K562 (cell line): Measurements from ENCODE around the gene FRMD4A. TPM values are rescaled to one million over a fixed set of nuclear protein-coding genes. Genes with fewer than 3 reads are reported as not detected.

Source experiments
- ATAC-seq: fragments of 200-7000 bp; cut with Tn5 transposase; 3 replicates; pipeline ENCODE4 v1.9.1; 2020; ENCODE audit warnings: moderate library complexity
- BruUV-seq: library from RNA; stranded (reverse); fragments of 400-500 nt; replicated peaks from 2 replicates; lab custom pipeline; 2021; lab: Mats Ljungman, UMichigan
- CTCF ChIA-PET: fragments of 300-600 bp; formaldehyde crosslinking; extraction: SDS; loops from one replicate; lab custom pipeline; 2021; ENCODE audit warnings: low intra/inter-chr PET ratio; lab: Yijun Ruan, JAX
- POLR2A ChIA-PET: fragments of 300-600, 350-650 bp; sonication (Branson Sonifier 250); formaldehyde crosslinking; extraction: SDS; loops from one replicate; lab custom pipeline; 2021; ENCODE audit warnings: antibody characterized with exemption, inconsistent platforms; lab: Yijun Ruan, JAX
- DNase-seq, 4 experiments: peaks; one replicate each; pipeline versions ENCODE4 v3.0.0 to v3.0.0-alpha.2; 2011 to 2018; ENCODE audit warnings: low spot score in 3 of 4, mixed read lengths in 3 of 4; ENCODE audit errors: extremely low read depth in 1 of 4
- FAIRE-seq: peaks from 2 replicates; lab custom pipeline; 2011; peaks lifted over from hg19 to GRCh38; lab: Jason Lieb, UNC
- H2AFZ ChIP-seq: 2 replicates; pipeline ENCODE4 v1.6.0; 2011; ENCODE audit warnings: low read depth, low read length, control low read depth, inconsistent platforms
- H3K27ac ChIP-seq: fragments of 200-600 bp; 3 replicates; pipeline ENCODE4 v1.8.0; 2011; ENCODE audit warnings: low read depth, mild to moderate bottlenecking, control low read depth, inconsistent platforms, low read length, moderate library complexity, mixed read lengths; ENCODE audit errors: extremely low read depth
- H3K27me3 ChIP-seq, 2 experiments: fragments of 300-600 bp in 1 of 2; 2 replicates in 1 of 2; 3 replicates in 1 of 2; pipeline versions ENCODE4 v1.6.0 to v1.8.0; 2011; ENCODE audit warnings: inconsistent platforms in 2 of 2, low read length in 2 of 2, mild to moderate bottlenecking in 1 of 2, mixed read lengths in 1 of 2, moderate library complexity in 1 of 2; ENCODE audit not compliant: control insufficient read depth in 2 of 2, insufficient read depth in 2 of 2
- H3K36me3 ChIP-seq: fragments of 300-600 bp; 3 replicates; pipeline ENCODE4 v1.8.0; 2011; ENCODE audit warnings: mild to moderate bottlenecking, low read length, inconsistent platforms; ENCODE audit not compliant: control insufficient read depth, insufficient read depth
- H3K4me1 ChIP-seq, 2 experiments: fragments of 200-600 bp in 1 of 2; replicated peaks in 1 of 2; 2 replicates in 1 of 2; 3 replicates in 1 of 2; pipeline versions ENCODE4 v1.5.1 to v1.8.0; 2011; ENCODE audit warnings: inconsistent platforms in 2 of 2, low read length in 2 of 2, mild to moderate bottlenecking in 1 of 2, mixed read lengths in 1 of 2, moderate library complexity in 1 of 2; ENCODE audit not compliant: control insufficient read depth in 2 of 2, insufficient read depth in 2 of 2
- H3K4me2 ChIP-seq: 2 replicates; pipeline ENCODE4 v1.6.1; 2011; ENCODE audit warnings: low read length, control low read depth, inconsistent platforms, mixed read lengths; ENCODE audit not compliant: insufficient read depth
- H3K4me3 ChIP-seq: fragments of 200-600 bp; sonication (generic), shearing (Covaris generic); 2 replicates; pipeline ENCODE4 v1.5.1; 2016; ENCODE audit warnings: control low read depth, inconsistent platforms
- H3K79me2 ChIP-seq: fragments of 200-600 bp; 3 replicates; pipeline ENCODE4 v1.8.0; 2011; ENCODE audit warnings: low read length, inconsistent platforms; ENCODE audit not compliant: control insufficient read depth, insufficient read depth
- H3K9ac ChIP-seq, 2 experiments: 2 replicates each; pipeline versions ENCODE4 v1.6.0 to v1.6.1; 2011; ENCODE audit warnings: low read depth in 2 of 2, low read length in 2 of 2, control low read depth in 1 of 2, inconsistent platforms in 1 of 2, mild to moderate bottlenecking in 1 of 2, mixed read lengths in 1 of 2; ENCODE audit not compliant: insufficient read depth in 1 of 2
- H3K9me1 ChIP-seq: one replicate; pipeline ENCODE4 v1.6.0; 2011; ENCODE audit warnings: inconsistent platforms, mild to moderate bottlenecking, low read length, moderate library complexity; ENCODE audit not compliant: control insufficient read depth, insufficient read depth
- H3K9me3 ChIP-seq: replicated peaks from 2 replicates; pipeline ENCODE4 v1.5.1; 2011; ENCODE audit warnings: low read depth, low read length, inconsistent platforms; ENCODE audit not compliant: control insufficient read depth, insufficient read depth
- H4K20me1 ChIP-seq: replicated peaks from 2 replicates; pipeline ENCODE4 v1.6.1; 2011; ENCODE audit warnings: low read length, inconsistent platforms, mixed read lengths; ENCODE audit not compliant: control insufficient read depth, insufficient read depth
- DACH1 ChIP-seq: fragments of 450-650 bp; IDR thresholded peaks from 2 replicates; pipeline ENCODE4 v1.6.1; 2018; ENCODE audit not compliant: partially characterized antibody
- HOXB6 ChIP-seq: fragments of 250-450 bp; sonication (Bioruptor Pico); IDR thresholded peaks from 2 replicates; pipeline ENCODE4 v1.5.1; 2022; ENCODE audit warnings: mild to moderate bottlenecking, borderline replicate concordance
- NR2C1 ChIP-seq, 2 experiments: fragments of 450-650 bp; IDR thresholded peaks; 2 replicates each; pipeline ENCODE4 v1.6.1; 2017; ENCODE audit warnings: mild to moderate bottlenecking in 2 of 2, antibody characterized with exemption in 1 of 2, inconsistent platforms in 1 of 2, missing compliant biosample characterization in 1 of 2, missing genetic modification characterization in 1 of 2
- NRF1 ChIP-seq, 2 experiments: fragments of 450-650 bp; IDR thresholded peaks in 1 of 2; conservative IDR thresholded peaks in 1 of 2; 2 replicates each; pipeline ENCODE4 v1.6.1; 2014; ENCODE audit warnings: mild to moderate bottlenecking in 2 of 2
- RBBP5 ChIP-seq: fragments of 200-600 bp; sonication (generic); IDR thresholded peaks from 2 replicates; pipeline ENCODE4 v1.6.1; 2012; ENCODE audit warnings: borderline replicate concordance, mild to moderate bottlenecking, low read length, control low read depth, inconsistent platforms; ENCODE audit not compliant: insufficient read depth, poor library complexity, severe bottlenecking
- SPI1 ChIP-seq: IDR thresholded peaks from 2 replicates; pipeline ENCODE4 v1.6.1; 2011; ENCODE audit warnings: low read depth, low read length, control low read depth, borderline replicate concordance
- ZFX ChIP-seq: sonication (generic); formaldehyde crosslinking; IDR thresholded peaks from 2 replicates; pipeline ENCODE4 v1.8.0; 2022; ENCODE audit warnings: mild to moderate bottlenecking, missing genetic modification reagents, moderate library complexity
- ZNF121 ChIP-seq: sonication (generic); formaldehyde crosslinking; conservative IDR thresholded peaks from 2 replicates; pipeline ENCODE4 v1.8.0; 2022; ENCODE audit warnings: missing genetic modification reagents
- ZNF583 ChIP-seq: fragments of 250-450 bp; sonication (Bioruptor Pico); IDR thresholded peaks from 2 replicates; pipeline ENCODE4 v1.4.0; 2020
- ZNF695 ChIP-seq: fragments of 450-650 bp; formaldehyde crosslinking; IDR thresholded peaks from 2 replicates; pipeline ENCODE4 v1.4.0; 2020; ENCODE audit warnings: mild to moderate bottlenecking, moderate library complexity
- WGBS: fragments of 100-300 bp; shearing (Covaris generic); methylation state at CpG from one replicate; pipeline ENCODE4 v1.1.6; 2016; ENCODE audit warnings: low coverage, mixed read lengths; ENCODE audit not compliant: insufficient coverage; ENCODE audit errors: missing lambda C conversion rate; 5-methylcytosine and 5-hydroxymethylcytosine counted together
- in situ Hi-C: fragments of 300-500 bp; cut with MboI; formaldehyde crosslinking; loops from 4 replicates; pipeline ENCODE4 v1.15.0; 2018; ENCODE audit warnings: inconsistent platforms, mixed read lengths
- intact Hi-C: fragments of 100-400 bp; cut with micrococcal nuclease; formaldehyde crosslinking; loops from 2 replicates; pipeline ENCODE4 v1.14.2; 2022
- polyA plus RNA-seq, 8 experiments: library from polyadenylated mRNA; depleted of rRNA in 4 of 8; stranded (reverse) in 5 of 8; unstranded in 3 of 8; fragments of >200 nt; fragmentation: Nextera tagmentation in 2 of 8; fragmentation: Illumina TruSeq in 1 of 8; extraction: Ambion mirVana in 2 of 8; extraction: Trizol in 1 of 8; gene quantifications; 2 replicates each; pipeline versions ENCODE4 v1.2.1 to v1.2.3, GENCODE V29; 2011 to 2014; ENCODE audit warnings: inconsistent platforms in 1 of 8, missing spikeins in 1 of 8
- total RNA-seq, 7 experiments: library from RNA; depleted of rRNA in 6 of 7; stranded (reverse); fragments of >200 nt in 6 of 7; fragmentation: Illumina TruSeq in 2 of 7; extraction: Trizol in 2 of 7; gene quantifications; 2 replicates each; pipeline versions ENCODE4 v1.2.1 to v1.2.3, GENCODE V29; 2011 to 2021; ENCODE audit warnings: low replicate concordance in 1 of 7
- TF ChIP-seq, protein P1 (sequence below): fragments of 250-450 bp; sonication (Bioruptor Pico); IDR thresholded peaks from 2 replicates; pipeline ENCODE4 v1.5.0; 2021; ENCODE audit warnings: mild to moderate bottlenecking, borderline replicate concordance

The FRMD4A gene
- total and polyA plus RNA-seq, 9 of the 15 experiments (the other 6 are each of a cell fraction or from before 2014, with no cell fraction given): 0.80 to 5.2 (median 3.0) TPM

DNA sequence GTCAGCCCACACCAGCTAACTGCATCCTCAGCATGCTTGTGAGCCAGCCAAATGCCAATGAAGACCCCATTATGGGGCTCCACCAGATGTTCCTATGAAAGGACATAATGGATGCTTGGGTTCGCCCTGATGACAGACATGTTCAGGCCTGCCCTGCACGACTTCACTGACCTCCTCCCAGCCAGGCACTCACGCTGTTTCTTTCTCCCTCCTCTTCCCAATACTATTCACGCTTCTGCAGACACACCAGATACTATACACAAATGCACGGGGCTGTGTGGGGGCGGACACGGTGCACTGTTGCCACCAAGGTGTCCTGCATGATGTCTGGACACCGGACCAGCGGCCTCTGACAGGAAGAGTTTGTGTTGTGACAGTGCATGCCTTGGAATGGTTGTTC lies 459.7 kb downstream of the FRMD4A start:
- no peak for ATAC-seq
- FAIRE-seq: no peak
- H3K27ac ChIP-seq: no peak overlapping the region
- no peak for DNase-seq
- no peaks in the 10 kb centered on the region for H3K36me3 ChIP-seq
- intact Hi-C loops (no loop called here), in situ Hi-C loops (no loop called here)
- WGBS: 3% methylated on average over 6 of the region's 9 CpGs
- no peak overlapping the region for H3K4me2 ChIP-seq
- peaks cover 15 to 43% of the 10 kb centered on the region in 2 experiments; a peak in 4 of 5 replicates for H3K27me3 ChIP-seq
- H3K4me1 ChIP-seq: no peaks in the 10 kb centered on the region
- no peaks in the 10 kb centered on the region; the same call in 1 of the 2 replicates for H4K20me1 ChIP-seq
- ChIA-PET POLR2A (no interaction called here), CTCF (no interaction called here)
- H3K9me1 ChIP-seq: no peaks in the 10 kb centered on the region
- no TSS peak for BruUV-seq
- H3K9ac ChIP-seq: no peak overlapping the region
- no peak overlapping the region for H3K4me3 ChIP-seq
- H3K79me2 ChIP-seq: no peaks in the 10 kb centered on the region
- TF ChIP-seq ZNF695 (CRISPR knock-in tag) (no peak), ZNF583 (CRISPR knock-in tag) (no peak), RBBP5 (no peak), NRF1 (conservative IDR thresholded peaks at IDR 0.05 in 1 of 2, IDR thresholded peaks at IDR 0.05 in 1 of 2) (no peak), NR2C1 (IDR thresholded peaks at IDR 0.05) (no peak), NR2C1 (tag; IDR thresholded peaks at IDR 0.05) (no peak), ZFX (CRISPR knock-in tag) (no peak), HOXB6 (CRISPR knock-in tag) (no peak), SPI1 (no peak), DACH1 (no peak), ZNF121 (CRISPR knock-in tag) (no peak)
- TF ChIP-seq, protein P1, sequence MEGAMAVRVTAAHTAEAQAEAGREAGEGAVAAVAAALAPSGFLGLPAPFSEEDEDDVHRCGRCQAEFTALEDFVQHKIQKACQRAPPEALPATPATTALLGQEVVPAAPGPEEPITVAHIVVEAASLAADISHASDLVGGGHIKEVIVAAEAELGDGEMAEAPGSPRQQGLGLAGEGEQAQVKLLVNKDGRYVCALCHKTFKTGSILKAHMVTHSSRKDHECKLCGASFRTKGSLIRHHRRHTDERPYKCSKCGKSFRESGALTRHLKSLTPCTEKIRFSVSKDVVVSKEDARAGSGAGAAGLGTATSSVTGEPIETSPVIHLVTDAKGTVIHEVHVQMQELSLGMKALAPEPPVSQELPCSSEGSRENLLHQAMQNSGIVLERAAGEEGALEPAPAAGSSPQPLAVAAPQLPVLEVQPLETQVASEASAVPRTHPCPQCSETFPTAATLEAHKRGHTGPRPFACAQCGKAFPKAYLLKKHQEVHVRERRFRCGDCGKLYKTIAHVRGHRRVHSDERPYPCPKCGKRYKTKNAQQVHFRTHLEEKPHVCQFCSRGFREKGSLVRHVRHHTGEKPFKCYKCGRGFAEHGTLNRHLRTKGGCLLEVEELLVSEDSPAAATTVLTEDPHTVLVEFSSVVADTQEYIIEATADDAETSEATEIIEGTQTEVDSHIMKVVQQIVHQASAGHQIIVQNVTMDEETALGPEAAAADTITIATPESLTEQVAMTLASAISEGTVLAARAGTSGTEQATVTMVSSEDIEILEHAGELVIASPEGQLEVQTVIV (CRISPR knock-in tag): no peak
- H3K9me3 ChIP-seq: no peaks in the 10 kb centered on the region
- H2AFZ ChIP-seq: no peak overlapping the region
